SU-DHL-6 (cell line): ENCODE measurements around the gene C10orf105.

ENCODE experiments used
- EZH2phosphoT487 ChIP-seq: fragments of 200-600 bp; sonication (generic), shearing (Covaris generic); conservative IDR thresholded peaks from 2 replicates; pipeline ENCODE4 v1.6.1; 2018; ENCODE audit warnings: mild to moderate bottlenecking, antibody characterized with exemption, low read length, moderate library complexity, mixed read lengths
- TF ChIP-seq, protein P1 (sequence below): fragments of 200-600 bp; sonication (generic); IDR thresholded peaks from one replicate; pipeline ENCODE4 v1.5.1; 2017; ENCODE audit warnings: antibody characterized with exemption, mild to moderate bottlenecking, low read length, moderate library complexity; ENCODE audit not compliant: insufficient read depth, poor library complexity, severe bottlenecking

DNA sequence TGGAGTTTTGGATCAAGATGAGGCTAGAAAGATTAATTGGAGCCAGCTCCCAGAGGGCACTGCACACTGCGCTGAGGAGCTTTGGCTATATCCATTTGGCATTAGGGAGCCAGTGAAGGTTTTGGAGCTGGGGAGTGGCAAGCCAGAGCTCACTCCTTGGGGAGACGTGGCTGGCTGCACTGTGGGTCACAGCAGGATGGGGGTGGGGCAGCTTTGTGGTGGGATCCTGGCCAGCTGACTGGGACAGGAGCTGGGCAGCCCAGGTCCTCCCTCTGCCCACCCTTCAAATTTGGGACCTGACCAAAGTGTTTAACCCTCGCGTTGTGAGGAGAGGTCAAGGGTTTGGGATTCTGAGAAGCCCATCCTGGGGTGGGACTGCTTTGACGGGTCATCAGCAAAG is 5.0 kb downstream of the C10orf105 start:
- TF ChIP-seq, protein P1, sequence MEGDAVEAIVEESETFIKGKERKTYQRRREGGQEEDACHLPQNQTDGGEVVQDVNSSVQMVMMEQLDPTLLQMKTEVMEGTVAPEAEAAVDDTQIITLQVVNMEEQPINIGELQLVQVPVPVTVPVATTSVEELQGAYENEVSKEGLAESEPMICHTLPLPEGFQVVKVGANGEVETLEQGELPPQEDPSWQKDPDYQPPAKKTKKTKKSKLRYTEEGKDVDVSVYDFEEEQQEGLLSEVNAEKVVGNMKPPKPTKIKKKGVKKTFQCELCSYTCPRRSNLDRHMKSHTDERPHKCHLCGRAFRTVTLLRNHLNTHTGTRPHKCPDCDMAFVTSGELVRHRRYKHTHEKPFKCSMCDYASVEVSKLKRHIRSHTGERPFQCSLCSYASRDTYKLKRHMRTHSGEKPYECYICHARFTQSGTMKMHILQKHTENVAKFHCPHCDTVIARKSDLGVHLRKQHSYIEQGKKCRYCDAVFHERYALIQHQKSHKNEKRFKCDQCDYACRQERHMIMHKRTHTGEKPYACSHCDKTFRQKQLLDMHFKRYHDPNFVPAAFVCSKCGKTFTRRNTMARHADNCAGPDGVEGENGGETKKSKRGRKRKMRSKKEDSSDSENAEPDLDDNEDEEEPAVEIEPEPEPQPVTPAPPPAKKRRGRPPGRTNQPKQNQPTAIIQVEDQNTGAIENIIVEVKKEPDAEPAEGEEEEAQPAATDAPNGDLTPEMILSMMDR, result no peak
- TF ChIP-seq EZH2phosphoT487, result no peak
